Stimulated activated CD4-positive, alpha-beta T cell treated with anti-CD3 and anti-CD28 coated beads, Interleukin-15, amount 100 ng/mL, for 48 hours (primary cell): Measurements from ENCODE around the gene ARFGEF3.

Experiments
- DNase-seq, 2 donors: peaks; one replicate each; pipeline ENCODE4 v3.0.0-alpha.2; 2020; ENCODE audit warnings: low read depth in 2 of 2

The ARFGEF3 gene

DNA sequence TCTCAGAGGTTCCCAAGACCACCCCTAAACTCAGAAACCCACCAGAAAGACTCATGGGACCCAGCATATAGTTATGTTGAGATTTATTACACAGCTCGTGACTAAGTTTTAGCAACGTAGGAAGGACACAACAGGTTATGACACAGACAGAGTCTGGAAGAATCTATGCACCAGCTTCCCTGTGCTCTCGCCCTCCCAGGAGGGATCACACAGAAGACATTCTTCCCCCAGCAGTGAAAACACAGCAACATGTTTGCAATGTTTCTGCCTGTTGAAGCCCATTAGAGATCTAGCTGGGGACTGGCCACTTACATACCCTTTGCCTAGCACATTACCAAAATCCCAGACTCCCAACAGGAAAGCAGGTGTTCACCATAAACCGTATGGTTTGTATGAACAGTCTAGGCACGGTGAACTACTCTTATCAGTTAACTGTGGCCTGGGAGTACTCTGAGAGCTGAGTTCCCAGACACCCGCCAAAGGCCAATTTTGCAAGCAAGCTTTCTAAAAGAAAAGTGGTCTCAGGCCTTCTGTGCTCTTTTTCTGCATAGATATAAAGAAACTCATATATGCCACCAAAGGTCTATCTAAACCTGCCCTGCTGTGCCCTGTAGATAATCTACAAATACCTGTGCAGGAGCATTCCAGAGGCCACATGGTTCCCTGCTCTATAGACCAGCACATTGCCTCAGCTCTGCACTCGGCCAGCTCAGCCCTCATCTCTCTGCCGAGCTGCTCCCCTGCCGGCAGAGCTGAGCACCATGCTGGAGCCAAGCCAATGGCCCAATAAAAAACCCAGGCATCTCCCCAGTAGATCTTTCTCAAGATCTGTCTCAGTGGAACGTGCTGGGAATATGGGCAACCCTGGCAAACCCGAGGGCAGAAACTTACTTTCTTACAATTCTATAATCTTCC lies 146.3 kb downstream of the ARFGEF3 start:
- no peak for DNase-seq

DNA sequence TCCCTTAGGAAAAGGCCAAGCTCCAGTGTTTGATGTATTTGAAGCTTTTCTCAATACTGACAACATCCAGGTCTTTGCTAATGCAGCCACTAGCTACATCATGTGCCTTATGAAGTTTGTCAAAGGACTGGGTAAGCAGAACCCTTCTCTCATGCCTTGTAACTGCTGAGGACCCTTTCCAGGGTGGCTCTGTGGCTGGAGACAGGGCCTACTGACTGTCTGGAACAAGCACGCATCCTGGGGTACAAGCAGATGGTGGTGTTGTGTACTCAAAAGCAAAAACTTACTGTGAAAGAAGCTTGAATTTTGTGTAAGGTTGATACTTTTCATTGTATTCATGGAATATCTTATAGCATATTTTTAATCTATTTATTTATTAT lies 147.0 kb downstream of the ARFGEF3 start:
- no peak for DNase-seq

DNA sequence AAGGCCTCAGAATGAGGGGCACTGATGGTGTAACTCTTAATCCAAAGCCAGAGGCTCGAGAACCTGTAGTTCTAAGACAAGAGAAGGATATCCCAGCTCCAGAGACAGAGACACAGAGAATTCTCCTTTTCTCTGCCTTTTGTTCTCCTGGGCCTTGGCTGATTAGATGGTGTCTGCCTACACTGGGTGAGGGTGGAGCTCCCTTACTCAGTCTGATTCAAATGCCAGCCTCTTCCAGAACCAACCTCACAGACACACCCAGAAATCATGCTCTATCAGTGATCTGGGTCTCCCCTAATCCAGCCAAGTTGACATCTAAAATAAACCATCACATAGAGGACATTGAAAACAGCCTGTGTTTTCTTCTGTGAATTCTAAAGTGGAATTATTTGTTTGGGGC lies 148.0 kb downstream of the ARFGEF3 start:
- no peak for DNase-seq

DNA sequence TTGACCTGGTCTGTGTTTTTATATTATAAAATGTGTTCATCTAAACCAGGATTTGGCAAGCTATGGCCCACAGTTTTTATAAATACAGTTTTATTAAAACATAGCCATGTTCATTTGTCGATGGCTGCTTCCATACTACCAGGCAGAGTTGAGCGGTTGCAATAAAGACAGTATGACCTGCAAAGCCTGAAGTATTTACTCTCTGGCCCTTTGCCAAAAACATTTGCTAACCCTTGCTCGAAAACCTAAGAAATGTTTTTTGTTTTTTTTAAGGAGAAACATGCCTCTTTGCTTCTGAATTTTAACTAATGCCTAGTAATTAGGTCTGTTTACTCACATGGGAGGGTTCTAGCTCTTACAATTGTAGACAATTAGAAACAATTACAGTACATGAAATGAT lies 148.6 kb downstream of the ARFGEF3 start:
- DNase-seq: no peak

DNA sequence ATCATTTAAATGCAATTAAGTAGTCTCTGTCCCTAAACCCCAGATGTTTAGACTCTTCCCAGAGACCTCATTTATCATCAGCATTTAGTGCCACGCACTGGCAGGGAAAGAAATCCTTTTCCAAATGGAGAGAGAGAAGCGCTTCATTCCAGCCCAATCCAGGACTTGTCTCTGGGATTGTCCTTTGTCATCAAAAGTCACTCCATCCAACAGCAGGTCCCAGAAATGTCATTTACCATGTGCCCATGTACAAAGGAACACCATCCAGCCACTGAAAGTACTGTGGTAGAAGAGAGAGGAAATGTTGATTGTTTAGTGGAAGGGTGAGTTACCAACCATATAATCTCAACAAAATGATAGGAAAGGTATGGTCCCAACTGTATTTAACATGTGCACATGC lies 149.1 kb downstream of the ARFGEF3 start:
- no peak for DNase-seq

DNA sequence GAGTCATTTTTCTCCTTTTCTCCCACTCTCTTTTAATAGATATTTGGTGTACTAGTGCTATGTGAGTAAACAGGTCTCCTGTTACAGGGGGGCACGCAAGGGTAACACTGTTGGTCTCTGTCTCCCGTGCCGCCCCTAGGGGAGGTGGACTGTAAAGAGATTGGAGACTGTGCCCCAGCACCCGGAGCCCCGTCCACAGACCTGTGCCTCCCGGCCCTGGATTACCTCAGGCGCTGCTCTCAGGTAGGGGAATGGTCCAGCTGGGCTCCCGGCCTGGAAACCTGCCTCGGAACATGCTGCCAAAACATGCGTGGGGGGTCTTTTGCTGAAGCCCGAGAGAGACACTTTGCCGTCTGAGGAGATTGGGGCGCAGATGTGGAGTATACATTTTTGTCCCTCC lies 149.5 kb downstream of the ARFGEF3 start:
- no peak for DNase-seq

DNA sequence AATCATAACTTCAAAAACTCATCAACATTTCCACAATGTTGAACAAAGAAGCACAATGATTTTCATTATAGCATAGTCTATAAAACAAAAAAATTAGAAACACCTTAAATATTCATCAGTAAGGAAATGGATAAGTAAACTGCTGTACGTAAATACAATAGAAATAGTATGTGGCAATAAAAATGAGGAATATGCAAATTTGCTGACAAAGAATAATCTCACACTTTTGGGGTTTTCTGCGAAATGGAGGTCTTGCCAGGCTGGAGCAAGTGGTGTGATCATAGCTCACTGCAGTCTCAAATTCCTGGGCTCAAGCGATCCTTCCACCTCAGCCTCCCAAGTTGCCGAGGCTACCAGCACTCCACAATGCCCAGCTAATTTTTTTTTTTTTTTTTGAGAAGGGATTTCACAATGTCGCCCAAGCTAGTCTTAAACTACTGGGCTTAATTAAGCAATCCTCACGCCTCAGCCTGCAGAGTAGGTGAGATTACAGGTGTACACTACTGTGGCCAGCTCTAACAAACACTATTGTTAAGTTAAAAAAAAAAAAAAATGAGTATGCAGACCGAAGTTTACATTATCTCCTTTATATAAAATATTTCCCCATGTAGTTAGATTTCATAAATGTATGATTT lies 157.1 kb downstream of the ARFGEF3 start:
- no peak for DNase-seq

DNA sequence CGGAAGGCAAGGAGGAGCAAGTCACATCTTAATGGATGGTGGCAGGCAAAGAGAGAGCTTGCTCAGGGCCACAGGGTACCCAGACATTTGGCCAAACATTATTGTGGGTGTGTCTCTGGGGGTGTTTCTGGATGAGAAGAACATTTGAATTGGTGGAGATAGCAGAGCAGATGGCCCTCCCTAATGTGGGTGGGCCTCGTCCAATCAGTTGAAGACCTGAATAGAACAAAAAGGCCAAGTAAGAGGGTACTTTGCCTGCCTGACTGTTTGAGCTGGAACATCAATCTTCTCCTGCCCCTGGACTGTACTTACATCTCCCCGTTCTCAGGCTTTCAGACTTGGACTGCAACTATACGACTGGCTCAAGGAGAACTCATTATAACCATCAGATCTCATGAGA lies 160.2 kb downstream of the ARFGEF3 start:
- no peak for DNase-seq

DNA sequence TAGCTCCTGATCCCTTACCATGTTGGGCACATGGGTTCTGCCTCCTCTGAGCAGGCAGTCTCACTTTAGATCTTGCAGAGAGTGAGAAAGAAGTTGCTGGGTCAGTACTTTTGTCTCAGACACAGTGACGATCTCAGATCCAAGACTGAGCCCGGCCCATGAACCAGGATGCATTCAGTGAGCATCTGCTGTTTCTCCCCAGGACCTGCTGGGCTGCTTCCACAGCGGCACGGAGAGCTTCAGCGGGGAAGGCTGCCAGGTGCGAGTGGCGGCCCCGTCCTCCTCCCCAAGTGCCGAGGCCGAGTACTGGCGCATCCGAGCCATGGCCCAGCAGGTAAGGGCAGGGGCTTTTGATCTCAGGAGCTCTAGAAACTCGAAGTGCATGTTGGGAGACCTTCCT lies 162.1 kb downstream of the ARFGEF3 start:
- no peak for DNase-seq

DNA sequence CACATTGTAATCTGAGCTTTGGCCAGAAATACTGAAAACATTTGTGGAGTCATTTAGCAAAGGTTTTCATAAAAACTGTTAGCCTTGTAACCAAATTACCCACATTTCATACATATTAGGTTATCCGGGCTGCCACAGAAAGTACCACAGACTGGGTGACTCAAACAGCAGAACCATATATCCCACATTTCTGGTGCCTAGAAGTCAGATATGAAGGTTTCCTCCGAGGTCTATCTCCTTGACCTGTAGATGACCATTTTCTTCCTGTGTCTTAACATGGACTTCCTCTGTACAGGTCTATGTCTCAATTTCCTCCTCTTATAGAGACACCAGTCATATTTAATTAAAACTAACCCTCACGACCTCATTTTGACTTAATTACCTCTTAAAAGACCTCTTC lies 166.5 kb downstream of the ARFGEF3 start:
- no peak for DNase-seq

DNA sequence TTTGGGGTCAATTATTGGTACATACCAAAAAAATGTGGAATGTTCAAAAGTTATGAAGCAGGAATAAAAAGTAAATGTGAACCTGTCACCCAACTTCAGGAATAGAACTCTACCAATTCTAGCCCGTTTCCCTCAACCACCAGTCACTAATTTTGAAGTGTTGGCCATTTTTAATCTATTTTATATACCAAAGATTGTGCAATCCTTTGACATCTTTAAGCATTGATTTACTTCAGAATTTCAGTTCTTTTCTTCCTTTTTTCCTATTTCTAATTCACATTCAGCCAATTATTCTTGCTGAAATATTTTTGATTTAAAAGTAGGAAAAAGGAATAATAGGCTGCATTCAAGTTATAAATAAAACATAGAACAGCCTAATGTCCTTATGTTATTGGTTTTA lies 169.0 kb downstream of the ARFGEF3 start:
- no peak for DNase-seq

DNA sequence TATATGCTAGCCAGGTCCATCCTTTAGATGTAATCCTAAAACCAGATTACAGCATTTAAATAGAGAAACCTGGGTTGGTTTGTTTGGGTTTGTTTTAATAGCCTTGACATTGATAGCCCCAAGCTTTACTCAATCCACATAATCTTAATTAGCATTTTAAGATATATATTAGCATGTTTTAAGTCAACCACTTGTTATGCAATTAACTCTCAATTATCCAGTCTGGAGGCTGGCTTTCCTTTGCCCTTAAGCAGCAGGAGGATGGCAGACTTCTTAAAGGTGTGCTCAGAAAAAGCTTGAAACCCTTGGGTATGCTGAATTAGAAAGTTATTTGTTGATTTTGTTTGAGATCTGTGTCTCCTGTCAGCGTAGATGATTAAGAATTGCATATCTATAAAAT lies 169.7 kb downstream of the ARFGEF3 start:
- DNase-seq: no peak

DNA sequence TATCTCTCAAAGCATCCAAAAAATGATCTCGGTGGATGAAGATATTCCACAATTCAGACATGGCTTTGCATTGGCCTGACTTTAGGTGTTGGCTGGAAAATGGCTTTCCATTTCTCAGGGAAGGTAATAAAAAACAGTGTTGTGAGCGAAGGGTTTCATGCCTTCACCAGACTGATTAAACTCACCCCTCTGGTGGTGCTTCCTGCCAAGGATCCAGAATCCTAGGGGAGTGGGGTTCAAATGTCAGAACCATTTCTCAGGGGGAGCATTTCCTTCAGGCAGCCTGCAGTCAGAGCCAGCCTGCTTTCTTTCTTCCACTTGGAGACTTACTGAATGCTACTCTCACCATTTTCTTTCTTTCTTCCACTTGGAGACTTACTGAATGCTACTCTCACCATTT lies 170.2 kb downstream of the ARFGEF3 start:
- no peak for DNase-seq

DNA sequence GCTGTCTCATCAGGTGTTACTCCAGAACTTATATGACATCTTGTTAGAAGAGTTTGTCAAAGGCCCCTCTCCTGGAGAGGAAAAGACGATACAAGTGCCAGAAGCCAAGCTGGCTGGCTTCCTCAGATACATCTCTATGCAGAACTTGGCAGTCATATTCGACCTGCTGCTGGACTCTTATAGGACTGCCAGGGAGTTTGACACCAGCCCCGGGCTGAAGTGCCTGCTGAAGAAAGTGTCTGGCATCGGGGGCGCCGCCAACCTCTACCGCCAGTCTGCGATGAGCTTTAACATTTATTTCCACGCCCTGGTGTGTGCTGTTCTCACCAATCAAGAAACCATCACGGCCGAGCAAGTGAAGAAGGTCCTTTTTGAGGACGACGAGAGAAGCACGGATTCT lies 172.3 kb downstream of the ARFGEF3 start:
- no peak for DNase-seq

DNA sequence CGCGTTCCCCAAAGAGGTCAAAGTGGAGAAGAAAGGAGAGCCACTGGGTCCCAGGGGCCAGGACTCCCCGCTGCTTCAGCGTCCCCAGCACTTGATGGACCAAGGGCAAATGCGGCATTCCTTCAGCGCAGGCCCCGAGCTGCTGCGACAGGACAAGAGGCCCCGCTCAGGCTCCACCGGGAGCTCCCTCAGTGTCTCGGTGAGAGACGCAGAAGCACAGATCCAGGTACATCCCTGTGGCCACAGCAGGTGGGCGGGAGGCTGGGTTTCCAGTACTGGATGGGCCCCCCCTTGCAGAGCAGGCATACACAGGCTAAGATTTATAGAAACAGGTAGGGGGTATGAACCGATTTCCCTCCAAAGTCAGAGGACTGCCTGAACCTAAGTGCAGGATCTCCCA lies 173.2 kb downstream of the ARFGEF3 start:
- DNase-seq: no peak

DNA sequence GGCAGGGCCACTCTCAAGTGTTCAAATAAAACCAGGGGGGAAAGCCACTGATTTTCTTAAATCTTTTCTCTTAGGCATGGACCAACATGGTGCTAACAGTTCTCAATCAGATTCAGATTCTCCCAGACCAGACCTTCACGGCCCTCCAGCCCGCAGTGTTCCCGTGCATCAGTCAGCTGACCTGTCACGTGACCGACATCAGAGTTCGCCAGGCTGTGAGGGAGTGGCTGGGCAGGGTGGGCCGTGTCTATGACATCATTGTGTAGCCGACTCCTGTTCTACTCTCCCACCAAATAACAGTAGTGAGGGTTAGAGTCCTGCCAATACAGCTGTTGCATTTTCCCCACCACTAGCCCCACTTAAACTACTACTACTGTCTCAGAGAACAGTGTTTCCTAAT lies 174.5 kb downstream of the ARFGEF3 start:
- DNase-seq: no peak

DNA sequence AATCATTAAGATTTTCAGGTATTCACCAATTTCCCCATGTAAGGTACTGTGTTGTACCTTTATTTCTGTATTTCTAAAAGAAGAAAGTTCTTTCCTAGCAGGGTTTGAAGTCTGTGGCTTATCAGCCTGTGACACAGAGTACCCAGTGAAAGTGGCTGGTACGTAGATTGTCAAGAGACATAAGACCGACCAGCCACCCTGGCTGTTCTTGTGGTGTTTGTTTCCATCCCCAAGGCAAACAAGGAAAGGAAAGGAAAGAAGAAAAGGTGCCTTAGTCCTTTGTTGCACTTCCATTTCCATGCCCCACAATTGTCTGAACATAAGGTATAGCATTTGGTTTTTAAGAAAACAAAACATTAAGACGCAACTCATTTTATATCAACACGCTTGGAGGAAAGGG lies 175.3 kb downstream of the ARFGEF3 start:
- DNase-seq: no peak

DNA sequence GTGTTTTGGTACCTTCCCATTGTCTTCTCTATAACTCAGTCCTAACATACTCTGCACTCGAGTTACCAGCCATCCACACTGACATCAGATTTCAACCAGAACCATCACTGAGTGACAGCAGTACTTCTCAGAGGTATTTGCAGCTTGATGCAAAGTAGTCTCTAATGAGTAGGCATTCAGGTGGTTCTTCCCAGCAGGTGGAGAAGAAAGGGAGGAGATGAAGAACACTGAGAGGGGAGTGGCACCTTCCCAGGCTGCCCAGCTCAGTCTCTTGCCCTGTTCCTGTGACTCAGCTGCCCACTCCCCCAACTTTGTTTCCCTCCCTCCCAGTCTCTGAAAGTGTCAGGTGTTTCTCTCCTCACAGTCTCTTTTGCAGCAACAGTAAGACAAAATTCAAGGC lies 177.3 kb downstream of the ARFGEF3 start:
- DNase-seq: no peak

DNA sequence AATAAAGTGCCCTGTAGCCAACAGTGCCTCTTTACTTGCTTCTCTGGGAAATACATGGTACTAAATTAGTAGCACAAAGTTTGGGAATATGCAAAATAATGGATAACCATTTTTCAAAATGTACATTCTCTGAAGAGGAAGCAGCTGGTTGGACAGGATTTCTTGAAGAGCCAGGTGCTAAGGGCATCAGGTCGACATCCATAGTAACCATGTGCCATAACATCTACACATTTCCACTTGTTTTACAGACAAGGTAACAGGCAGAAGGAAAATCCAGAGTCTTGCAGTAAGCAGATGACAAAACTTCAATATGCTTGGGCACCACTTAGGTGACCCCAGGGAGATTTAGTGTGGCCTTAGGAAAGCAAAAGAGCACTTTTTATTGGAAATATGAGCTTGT lies 179.4 kb downstream of the ARFGEF3 start:
- no peak for DNase-seq

DNA sequence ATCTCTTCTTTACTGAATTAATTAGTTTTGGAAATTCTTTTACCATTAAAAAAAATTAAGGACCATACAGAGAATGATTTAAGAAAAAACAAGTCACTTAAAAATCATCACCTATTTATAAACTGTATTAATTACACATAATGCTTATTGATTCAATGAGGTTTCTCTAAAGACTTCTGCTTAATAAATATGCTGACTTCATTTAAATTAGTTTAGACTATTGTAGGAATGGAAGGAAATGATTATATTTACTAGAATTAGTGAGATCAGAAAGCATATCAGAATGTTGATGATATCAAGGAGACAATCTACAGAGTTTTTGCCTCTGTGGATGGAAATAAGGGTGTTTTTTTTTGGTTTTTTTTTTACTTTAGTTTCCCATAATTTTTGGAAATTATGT lies 181.4 kb downstream of the ARFGEF3 start:
- DNase-seq: no peak

DNA sequence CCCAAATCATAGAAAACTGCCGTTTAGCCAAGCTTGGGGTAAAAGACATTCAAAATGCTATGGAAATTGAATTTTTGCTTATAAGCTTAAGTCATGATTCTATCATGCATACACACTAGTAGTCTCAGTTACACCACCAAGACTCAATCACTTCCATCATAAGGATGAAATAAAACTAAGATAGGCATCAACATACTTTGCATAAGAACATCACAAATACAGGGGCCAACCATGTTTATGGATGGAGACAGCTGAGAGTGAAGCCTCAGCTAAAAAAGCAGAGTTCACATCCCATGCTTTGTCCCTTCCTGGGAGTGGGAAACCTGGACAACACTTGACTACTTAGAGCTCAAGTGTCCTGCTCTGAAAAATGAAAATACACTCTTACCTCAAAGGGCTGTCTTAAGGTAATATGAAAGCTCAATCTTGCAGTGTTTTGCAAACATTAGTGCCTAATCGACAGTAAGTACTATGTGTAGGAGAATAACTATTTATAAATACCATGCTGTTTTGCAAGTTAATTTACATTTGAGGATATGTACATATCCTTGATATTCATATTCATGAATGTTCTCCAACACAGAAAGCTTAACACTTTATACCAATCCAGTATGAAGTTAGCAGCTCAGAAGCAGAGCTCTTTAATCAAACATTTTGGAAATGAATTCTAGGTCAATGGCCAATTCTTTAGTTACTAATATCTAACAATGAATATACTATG lies 184.0 kb downstream of the ARFGEF3 start:
- no peak for DNase-seq

DNA sequence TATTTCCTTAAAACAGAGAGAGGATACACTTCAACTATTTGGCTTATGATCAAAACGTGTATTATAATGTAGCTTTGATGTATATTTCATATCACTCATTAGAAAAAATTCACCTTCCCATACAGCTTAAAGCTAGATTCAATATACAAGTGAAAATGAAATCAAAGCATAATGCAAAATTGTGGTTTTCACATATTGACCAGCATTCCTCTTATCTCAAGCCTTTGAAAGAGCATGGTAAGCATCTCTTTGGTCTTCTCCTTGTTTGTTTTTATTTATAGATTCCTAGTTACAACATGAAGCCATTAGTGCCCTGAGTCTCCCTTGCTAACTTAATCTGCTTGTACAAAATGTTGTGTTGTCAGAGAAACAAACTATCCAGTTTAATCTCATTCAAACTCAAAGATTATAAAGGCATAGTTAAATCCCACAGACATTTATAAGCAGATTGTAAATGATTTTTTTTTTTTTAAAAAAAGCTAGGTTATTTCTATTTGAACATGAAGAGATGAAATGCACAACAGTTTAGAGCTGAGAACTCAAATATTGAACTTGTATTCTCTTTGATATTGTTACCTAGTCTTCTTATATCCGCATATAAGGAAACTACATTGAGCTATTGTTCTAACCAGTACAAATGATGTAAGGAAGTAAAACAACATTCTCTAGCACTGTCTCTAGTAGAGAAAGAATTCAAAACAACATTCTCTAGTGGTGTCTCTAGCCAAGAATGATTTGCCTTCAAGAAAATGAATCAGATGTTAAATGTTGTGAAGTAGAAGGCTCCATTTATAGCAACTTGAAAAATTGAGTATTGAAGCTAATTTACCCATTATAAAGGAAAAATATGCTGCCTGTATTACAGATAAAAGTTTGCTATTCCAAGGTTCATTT lies 184.8 kb downstream of the ARFGEF3 start:
- DNase-seq: no peak
